Stimulated activated CD8-positive, alpha-beta memory T cell treated with anti-CD3 and anti-CD28 coated beads, Interleukin-2, amount 100 ng/mL, for 1 hour (primary cell): Measurements from ENCODE around the gene GPSM1.
"Not testable (repeated sequence)": the region's sequence is repeated elsewhere in the genome, so short reads cannot be mapped to it uniquely, and the experiment has no call there.

Source experiments
- DNase-seq, 2 donors: peaks; one replicate each; pipeline ENCODE4 v3.0.0-alpha.2; 2020; ENCODE audit warnings: low read depth in 2 of 2

GPSM1 gene

DNA sequence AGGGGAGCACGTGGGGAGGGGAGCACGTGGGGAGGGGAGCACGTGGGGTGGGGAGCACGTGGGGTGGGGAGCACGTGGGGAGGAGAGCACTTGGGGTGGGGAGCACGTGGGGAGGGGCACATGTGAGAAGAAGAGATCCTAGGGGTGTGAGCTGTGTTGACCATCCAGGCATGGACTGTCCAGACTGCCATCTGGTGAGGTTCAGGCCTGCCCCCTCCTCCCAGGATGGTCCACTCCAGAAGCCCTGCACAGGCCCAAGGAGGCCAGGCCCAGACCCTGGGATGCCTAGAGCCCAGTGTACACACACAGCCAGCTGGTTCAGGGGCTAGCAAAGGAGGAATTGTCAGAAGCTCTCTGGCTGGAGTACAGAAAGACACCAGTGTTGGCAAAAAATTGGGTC is 70.3 kb downstream of the GPSM1 start:
- no peak for DNase-seq

DNA sequence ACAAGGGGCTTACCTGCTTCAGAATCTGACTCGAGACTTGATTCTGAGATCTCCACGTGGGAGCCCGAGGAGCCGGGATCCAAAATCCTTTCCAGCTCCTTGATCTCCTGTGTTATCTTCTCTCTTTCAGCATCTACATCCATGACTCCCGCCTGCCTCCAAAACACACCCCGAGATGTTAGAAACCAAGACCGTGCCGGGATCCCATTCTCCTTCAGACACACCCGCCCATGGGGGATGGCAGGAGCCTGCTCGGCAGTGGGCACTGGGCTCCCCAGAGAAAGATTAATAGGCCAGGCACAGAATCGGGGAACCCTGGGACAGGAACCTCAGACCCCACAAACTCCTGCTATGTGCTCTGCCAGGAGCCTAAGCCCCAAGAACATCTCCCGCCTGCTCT is 70.9 kb downstream of the GPSM1 start:
- DNase-seq: no peak

DNA sequence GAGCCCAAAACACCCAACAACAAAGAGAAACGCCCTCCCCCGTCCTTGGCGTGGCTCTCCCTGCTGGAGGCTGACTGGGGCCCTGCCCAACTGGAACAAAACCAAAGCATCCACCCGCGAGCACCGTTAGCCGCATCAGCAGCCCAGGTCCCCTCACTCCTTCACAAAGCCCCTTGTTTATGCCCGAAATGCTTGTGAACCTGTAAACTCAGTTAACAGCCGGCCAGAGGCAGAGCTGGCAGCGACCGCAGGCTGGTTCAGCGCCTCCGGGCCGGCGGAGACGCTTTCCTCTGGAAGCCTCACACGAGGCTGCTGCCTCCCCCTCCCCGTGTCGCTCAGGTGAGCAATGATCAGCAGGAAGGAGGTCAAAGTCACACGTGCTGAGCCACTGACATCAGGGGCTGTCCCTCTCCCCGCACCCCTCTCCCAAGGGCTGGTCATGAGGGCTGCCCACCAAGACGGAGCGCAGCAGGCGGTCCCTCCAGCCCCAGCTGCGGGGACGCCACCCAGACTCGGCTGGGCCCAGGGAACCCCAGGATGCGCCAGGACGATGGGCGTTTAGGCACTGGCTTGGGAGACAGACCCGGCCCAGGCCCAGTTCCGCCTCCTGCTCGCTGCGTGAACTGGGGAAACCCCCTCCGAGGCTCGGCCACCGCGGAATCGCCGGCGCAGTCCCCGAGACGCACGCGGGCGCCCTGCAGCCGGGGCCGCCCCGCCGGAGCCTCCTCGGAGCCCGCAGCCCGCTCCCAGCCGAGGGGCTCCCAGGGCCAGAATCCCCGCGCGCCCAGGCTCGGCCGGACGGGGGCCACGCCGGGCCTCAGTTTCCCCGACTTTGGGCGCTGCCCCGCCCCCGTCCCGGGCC is 72.1 kb downstream of the GPSM1 start:
- no peak for DNase-seq

DNA sequence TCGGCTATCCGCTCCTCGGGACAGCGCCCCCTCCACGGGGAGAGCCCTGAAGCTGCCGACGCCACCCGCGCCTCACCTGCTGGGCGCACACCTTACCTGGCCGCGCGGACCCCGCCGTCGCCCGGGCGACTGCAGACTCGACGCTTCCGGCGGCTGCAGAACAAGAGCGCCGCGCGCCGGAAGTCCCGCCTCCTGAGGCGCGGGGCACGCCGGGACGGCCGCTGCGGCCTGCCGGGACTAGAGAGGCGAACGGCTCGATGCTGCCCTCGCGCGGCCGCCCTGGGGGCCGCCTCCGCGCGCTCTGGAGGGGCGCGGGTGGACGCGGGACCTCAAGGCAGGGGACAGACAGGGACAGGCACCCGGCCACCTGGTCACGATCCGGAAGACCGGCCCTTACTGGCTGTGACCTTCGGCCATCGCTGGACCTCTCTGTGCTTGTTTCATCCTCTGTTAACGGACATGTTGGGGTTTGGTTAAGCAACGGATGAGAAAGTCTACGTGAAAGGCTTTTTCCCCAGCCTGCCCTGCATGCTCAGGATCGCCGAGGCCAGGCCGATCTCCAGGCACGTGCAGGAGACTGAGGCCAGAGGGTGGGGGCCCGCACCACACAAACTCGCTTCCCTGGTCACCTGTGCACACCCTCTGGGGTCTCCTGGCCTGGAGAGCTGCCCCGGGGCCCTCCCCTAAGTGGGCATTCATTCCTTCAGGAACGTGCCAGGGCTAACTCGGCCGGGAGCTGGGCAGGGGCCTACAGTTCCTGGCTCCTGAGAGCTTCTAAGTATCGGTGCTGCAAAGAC is 72.9 kb downstream of the GPSM1 start, which contains the start of gene SNAPC4:
SNAPC4 (minus strand) TSS at position 133 of the 797 bp plus-strand sequence. CDS start 1,742 bp downstream, outside the sequence.
- DNase-seq: peak; percentile 67 to 77

DNA sequence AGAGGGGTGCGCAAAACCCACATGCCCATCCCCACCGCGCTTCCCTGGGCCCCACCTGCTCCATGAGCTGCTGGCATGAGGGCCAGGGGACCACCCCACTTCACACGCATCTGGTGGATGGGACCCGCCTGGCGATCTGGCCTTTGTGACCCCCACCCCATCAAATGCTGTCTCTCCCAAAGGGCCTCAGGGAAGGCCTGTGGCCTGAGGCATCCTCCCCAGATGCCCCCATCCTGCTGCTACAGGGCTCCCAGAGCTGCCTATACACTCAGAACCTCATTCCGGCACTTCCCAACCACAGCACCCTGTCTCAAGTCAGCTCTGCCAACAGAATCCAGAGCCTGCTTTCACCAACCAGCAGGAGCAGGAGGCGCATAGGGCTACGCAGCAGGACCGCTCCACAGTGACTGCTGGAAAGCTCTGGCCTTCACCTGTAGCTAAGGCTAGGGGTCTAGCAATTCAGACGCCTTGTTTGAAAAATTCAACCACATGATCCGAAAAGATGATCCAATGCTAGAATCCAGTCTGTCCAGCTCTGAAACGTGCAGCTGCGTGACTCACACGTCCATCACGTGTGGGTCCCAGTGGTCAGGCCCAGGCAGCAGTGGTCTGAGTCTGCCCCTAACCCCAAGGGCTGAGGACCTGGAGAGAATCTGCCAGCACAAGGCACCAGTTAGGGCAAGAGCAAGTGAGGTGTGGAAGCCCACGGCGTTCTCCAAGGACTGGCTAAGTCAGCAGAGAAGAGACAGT is 74.0 kb downstream of the GPSM1 start:
- no peak for DNase-seq

DNA sequence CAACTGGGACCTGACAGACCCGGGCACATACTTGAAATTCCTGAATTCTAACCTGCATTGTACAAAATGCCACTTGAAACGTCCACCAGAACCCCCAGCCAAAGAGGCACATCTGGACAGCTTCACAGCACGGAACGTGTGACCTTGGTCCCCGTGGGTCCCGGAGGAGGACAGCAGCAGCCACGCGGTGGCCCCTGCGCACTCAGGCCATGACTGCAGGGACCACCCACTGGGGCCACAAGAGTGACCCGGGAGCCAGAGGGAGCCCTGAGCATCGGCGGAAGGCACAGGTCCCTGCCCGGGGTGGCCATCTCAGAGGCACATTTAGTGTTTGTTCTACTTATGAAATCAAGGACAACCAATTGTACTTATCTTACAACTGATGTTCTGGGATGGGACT is 74.7 kb downstream of the GPSM1 start:
- no peak for DNase-seq

DNA sequence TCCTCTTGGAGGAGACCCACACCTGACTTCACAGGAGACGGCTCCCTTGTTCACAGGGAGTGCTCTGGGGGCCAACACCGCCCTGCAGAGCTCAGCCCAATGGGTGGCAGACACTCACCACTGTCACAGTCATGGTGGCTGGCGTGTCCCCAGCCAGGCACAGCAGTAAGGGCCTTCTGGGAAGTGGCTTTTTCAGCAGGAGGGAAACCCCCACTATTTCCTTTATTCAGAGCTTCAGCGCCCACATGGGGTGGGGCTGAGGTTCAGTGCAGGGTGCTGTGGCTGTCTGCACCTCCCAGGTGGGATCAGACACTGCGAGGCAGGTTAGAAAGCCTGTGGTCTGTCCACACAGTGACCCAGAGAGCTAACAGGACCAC is 76.2 kb downstream of the GPSM1 start:
- peak; percentile 33 to 52 for DNase-seq

DNA sequence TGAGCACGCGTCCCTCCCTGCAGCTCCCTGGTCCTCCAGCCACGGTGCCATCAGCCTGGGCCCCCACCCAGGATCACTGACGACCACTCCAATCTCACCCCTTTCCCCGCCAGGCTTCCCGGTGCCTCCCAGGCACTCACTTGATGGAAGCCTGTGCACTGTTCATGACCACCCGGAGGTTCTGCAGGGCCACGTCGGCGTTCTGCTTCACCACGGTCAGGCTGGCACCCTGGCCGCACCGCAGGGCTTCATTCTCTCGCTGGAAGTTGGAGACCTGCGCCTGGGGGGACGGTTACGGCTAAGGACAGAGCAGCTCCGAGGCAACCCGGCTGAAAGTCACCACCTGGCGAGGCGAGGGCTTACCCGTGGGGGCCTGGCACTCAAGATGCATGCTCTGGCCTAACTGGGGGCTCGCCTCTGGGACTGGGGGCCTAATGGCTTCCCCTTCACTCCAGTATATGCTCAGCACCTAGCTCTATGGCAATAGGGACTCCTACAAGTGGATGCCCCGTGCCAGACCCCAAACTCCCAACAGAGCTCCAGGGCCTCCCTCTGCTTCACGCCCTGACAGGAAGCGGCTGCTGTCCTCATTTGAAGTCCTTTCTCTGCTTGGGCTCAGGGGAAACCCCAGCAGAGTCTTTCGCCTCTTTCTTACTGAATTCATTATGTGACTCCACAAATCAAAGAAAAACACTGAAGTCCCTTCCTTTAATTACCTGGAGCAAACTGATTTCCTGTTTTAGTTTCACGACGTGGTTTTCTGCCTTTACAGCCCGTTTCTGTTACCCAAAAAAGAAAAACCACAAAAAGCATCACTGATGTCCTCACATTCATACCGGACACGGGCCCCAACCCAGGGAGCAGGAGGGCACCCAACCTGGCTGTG is 76.8 kb downstream of the GPSM1 start:
- no peak for DNase-seq

DNA sequence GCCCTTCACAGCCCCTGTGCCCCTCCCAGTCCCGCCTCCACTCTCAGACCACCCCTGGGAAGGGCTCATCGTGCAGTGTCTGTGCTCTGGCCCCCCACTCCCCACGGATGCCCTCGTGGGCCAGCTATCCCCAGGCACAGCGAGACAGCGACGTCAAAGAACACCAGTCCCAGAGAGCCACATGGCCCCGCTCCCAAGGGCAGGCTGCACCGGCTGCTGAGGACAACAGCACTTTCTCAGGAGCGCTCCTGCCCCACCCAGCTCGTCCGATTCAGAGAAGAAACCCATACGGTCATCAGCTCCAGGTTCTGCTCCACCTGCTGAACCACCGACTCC is 77.4 kb downstream of the GPSM1 start:
- DNase-seq: no peak

DNA sequence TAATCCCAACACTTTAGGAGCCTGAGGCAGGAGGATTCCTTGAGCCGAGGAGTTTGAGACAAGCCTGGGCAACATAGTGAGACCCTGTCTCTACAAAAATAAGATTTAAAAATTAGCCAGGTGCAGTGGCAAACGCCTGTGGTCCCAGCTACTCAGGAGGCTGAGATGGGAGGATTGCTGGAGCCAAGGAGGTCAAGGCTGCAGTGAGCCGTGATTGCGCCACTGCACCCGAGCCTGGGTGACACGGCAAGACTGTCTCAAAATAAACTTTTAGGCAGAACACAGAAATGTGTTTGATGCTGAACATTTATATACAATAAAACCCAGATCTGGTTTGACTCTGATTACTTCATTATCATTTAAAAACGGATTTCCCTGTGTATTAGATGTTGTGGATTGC is 78.1 kb downstream of the GPSM1 start:
- DNase-seq: no peak

DNA sequence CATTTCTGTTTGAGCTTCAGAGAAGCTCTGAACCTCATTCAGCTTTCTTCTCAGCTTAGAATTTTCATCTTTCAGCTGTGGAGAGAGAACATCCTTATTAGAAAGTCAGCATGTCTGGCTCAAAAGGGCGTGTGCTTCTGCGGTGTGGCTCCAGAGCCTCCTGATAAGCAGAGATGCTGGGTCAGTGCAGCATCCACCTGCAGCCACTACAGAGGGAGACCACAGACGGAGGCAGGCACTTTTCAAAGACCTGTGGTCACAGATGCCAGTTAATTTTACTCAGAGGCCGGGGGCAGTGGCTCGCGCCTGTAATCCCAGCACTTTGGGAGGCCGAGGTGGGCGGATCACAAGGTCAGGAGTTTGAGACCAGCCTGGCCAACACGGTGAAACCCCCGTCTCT is 78.6 kb downstream of the GPSM1 start:
- DNase-seq: not testable (repeated sequence)

DNA sequence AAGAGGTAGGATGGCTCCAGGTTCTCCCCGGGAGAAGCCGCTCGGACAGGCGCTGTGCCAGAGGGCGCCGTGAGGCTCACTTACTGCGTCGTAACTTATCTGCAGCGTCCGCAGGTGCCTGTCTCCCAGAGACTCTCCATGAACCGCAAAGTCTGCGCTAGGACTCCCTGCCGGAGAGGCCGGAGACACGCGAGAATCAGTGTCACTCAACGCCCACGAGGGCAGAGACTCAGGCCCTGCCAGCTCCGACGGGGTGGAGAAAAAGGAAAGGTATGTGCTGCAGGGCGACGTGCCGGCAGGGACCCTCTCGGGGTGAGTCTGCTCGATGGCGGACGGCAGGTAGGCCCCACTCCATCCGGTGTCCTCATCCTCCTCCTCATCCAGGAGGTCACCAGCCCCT is 79.7 kb downstream of the GPSM1 start:
- DNase-seq: not testable (repeated sequence)

DNA sequence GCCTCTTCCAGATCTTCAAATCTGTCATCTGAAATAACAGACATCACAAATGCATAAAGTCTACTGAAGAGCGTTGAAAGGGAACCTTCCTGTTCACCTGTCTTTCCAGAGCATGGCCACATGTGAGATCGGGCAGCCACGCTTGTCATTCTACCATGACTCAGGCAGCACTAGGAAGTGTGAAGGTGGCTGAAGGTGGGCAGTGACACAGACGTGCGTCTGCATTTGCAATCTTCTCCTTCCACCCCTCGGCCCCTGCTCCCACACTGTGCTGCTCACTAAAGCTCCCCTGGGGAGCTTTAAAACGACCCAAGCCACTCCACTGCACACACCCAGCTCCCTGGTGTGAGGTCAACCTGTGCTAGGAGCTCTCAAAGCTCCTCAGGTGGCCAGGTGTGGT is 80.6 kb downstream of the GPSM1 start:
- no peak for DNase-seq
